Esophagus muscularis mucosa (tissue), 4 donors: ENCODE results near the gene PDGFC. TPM values are rescaled to one million over a fixed set of nuclear protein-coding genes. Genes with fewer than 3 reads are reported as not detected.
"Not testable (repeated sequence)": the region's sequence is repeated elsewhere in the genome, so short reads cannot be mapped to it uniquely, and the experiment has no call there.

Source experiments
- DNase-seq: peaks from one replicate; pipeline ENCODE4 v3.0.0-alpha.2; 2017; ENCODE audit errors: extremely low spot score
- H3K27ac ChIP-seq, 4 donors: fragments of 200-600 bp; sonication (generic); replicated peaks in 1 of 4; 1 replicate in 3 of 4; 2 replicates in 1 of 4; pipeline ENCODE4 v1.5.1; 2016 to 2019; ENCODE audit warnings: mild to moderate bottlenecking in 1 of 4
- H3K27me3 ChIP-seq, 4 donors: fragments of 200-600 bp; sonication (generic); one replicate each; pipeline versions ENCODE4 v1.5.1 to v1.6.0; 2016 to 2019
- H3K36me3 ChIP-seq, 4 donors: fragments of 200-600 bp; sonication (generic); one replicate each; pipeline ENCODE4 v1.5.1; 2016 to 2019
- H3K4me1 ChIP-seq, 4 donors: fragments of 200-600 bp; sonication (generic); one replicate each; pipeline ENCODE4 v1.5.1; 2016 to 2019
- H3K4me3 ChIP-seq, 4 donors: fragments of 200-600 bp; sonication (generic); 1 replicate in 2 of 4; 2 replicates in 2 of 4; pipeline ENCODE4 v1.5.1; 2016 to 2019; ENCODE audit warnings: mild to moderate bottlenecking in 4 of 4, moderate library complexity in 1 of 4
- H3K9me3 ChIP-seq, 4 donors: fragments of 200-600 bp; sonication (generic); 1 replicate in 3 of 4; 2 replicates in 1 of 4; pipeline ENCODE4 v1.5.1; 2016 to 2019
- EP300 ChIP-seq: sonication (generic); formaldehyde crosslinking; IDR thresholded peaks from one replicate; pipeline ENCODE4 v1.6.1; 2017; ENCODE audit warnings: antibody characterized with exemption
- POLR2A ChIP-seq: fragments of 450-650 bp; IDR thresholded peaks from one replicate; pipeline ENCODE4 v1.6.1; 2017; ENCODE audit warnings: antibody characterized with exemption, moderate library complexity, mild to moderate bottlenecking, low read depth
- POLR2AphosphoS5 ChIP-seq, 2 donors: sonication (generic); formaldehyde crosslinking; IDR thresholded peaks; one replicate each; pipeline ENCODE4 v1.6.1; 2017; ENCODE audit warnings: antibody characterized with exemption in 2 of 2
- WGBS: methylation state at CpG from one replicate; pipeline ENCODE4 v1.1.5; 2018; 5-methylcytosine and 5-hydroxymethylcytosine counted together
- intact Hi-C: fragments of 100-400 bp; cut with DNase I; formaldehyde crosslinking; loops from one replicate; pipeline ENCODE4 v1.15.1; 2023
- total RNA-seq, 4 donors: library from RNA; depleted of rRNA; stranded (reverse); fragments of >200 nt; gene quantifications; one replicate each; pipeline versions ENCODE4 v1.1.0 to v1.2.1, GENCODE V29; 2016
- TF ChIP-seq, protein P1 (sequence below), 3 experiments: fragments of 200-600 bp in 2 of 3; fragments of 450-650 bp in 1 of 3; sonication (generic) in 2 of 3; IDR thresholded peaks; one replicate each; pipeline ENCODE4 v1.5.1; 2017 to 2019; ENCODE audit warnings: antibody characterized with exemption in 3 of 3, mild to moderate bottlenecking in 2 of 3, moderate library complexity in 1 of 3

Gene PDGFC
- total RNA-seq, 4 donors from 2014 or later: 25.3 to 38.3 (median 30.0) TPM

- no peak for TF ChIP-seq EP300
- no peak for TF ChIP-seq POLR2A
- TF ChIP-seq POLR2AphosphoS5 (IDR thresholded peaks at IDR 0.05): no peak
- TF ChIP-seq, protein P1, sequence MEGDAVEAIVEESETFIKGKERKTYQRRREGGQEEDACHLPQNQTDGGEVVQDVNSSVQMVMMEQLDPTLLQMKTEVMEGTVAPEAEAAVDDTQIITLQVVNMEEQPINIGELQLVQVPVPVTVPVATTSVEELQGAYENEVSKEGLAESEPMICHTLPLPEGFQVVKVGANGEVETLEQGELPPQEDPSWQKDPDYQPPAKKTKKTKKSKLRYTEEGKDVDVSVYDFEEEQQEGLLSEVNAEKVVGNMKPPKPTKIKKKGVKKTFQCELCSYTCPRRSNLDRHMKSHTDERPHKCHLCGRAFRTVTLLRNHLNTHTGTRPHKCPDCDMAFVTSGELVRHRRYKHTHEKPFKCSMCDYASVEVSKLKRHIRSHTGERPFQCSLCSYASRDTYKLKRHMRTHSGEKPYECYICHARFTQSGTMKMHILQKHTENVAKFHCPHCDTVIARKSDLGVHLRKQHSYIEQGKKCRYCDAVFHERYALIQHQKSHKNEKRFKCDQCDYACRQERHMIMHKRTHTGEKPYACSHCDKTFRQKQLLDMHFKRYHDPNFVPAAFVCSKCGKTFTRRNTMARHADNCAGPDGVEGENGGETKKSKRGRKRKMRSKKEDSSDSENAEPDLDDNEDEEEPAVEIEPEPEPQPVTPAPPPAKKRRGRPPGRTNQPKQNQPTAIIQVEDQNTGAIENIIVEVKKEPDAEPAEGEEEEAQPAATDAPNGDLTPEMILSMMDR (IDR thresholded peaks at IDR 0.05): no peak
- H3K27ac ChIP-seq: no peak overlapping the region
- no peak overlapping the region for H3K4me3 ChIP-seq
- 91% methylated on average over 3 of the region's 3 CpGs for WGBS
- intact Hi-C loops: no loop called here
- H3K27me3 ChIP-seq: no peaks in the 10 kb centered on the region
- H3K9me3 ChIP-seq: no peaks in the 10 kb centered on the region
- no peaks in the 10 kb centered on the region for H3K36me3 ChIP-seq
- H3K4me1 ChIP-seq: peaks cover 0 to 15% (median 6%) of the 10 kb centered on the region in 4 donors
- DNase-seq: no peak
Measured at GRCh38 chr4:156873799-156874198, 97.8 kb downstream of the PDGFC start.

DNA sequence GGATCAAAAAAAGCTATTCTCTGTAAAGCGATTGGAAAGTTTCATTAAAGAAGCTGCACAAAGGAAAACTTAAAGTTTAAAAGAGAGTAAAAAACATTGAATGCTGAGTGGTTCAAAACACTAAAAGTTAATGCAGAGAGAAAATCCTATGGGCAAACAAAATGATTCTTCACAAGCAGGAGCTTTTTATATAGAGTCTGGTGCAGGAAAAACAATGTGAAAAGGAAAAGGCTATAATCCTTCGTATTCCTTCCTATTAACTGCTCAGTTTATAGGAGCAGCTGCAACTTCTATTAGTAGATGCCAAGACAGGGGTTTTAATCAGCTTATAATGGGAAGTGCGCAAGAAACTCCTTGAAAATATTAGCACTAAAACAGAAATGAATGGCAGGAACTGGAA, 100.7 kb downstream of the PDGFC start:
- DNase-seq: no peak
- no peak overlapping the region for H3K27ac ChIP-seq
- H3K4me1 ChIP-seq: peaks cover 0 to 15% (median 6%) of the 10 kb centered on the region in 4 donors
- no peaks in the 10 kb centered on the region for H3K36me3 ChIP-seq
- 74% methylated on average over 3 of the region's 3 CpGs for WGBS
- no peaks in the 10 kb centered on the region for H3K27me3 ChIP-seq
- intact Hi-C loops: no loop called here
- H3K9me3 ChIP-seq: no peaks in the 10 kb centered on the region
- H3K4me3 ChIP-seq: no peak overlapping the region
- TF ChIP-seq POLR2A: no peak
- TF ChIP-seq, protein P1 (IDR thresholded peaks at IDR 0.05): no peak
- no peak for TF ChIP-seq POLR2AphosphoS5 (IDR thresholded peaks at IDR 0.05)
- no peak for TF ChIP-seq EP300

- Histone ChIP-seq H3K36me3 (no peaks in the 10 kb centered on the region), H3K27ac (no peak overlapping the region), H3K4me1 (peaks cover 0 to 15% (median 6%) of the 10 kb centered on the region in 4 donors), H3K4me3 (no peak overlapping the region), H3K9me3 (no peaks in the 10 kb centered on the region), H3K27me3 (no peaks in the 10 kb centered on the region)
- TF ChIP-seq POLR2A: no peak
- TF ChIP-seq, protein P1 (IDR thresholded peaks at IDR 0.05): no peak
- no peak for TF ChIP-seq POLR2AphosphoS5 (IDR thresholded peaks at IDR 0.05)
- TF ChIP-seq EP300: no peak
- WGBS: 67% methylated on average over 1 of the region's 1 CpG
- intact Hi-C loops: no loop called here
- no peak for DNase-seq
Measured at GRCh38 chr4:156870131-156870530, 101.5 kb downstream of the PDGFC start.

- H3K4me3 ChIP-seq, H3K9me3 ChIP-seq, intact Hi-C loops, H3K36me3 ChIP-seq, DNase-seq, H3K27me3 ChIP-seq, H3K27ac ChIP-seq: not testable (repeated sequence)
- H3K4me1 ChIP-seq: peaks cover 0 to 13% (median 6%) of the 10 kb centered on the region in 4 donors
- 100% methylated on average over 2 of the region's 2 CpGs for WGBS
Measured at GRCh38 chr4:156866088-156866487, 105.5 kb downstream of the PDGFC start.

DNA sequence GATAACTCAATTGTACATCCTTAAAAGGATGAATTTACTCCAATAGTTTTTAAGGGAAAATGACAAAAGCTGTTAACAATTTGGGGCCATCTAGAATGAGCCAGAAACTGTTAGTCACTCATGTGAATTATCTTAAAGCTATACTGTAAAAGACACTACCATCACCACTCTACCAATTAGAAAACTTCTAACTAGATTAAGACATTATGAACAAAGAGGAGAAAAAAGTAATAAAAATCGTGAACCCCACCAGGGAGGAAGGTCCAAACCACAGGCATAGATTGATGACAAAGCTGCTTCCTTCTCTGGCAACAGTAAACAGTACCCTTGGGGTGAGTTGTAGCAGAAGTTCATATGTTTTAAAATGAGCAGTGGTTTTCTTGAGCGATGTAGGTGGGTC, 106.1 kb downstream of the PDGFC start:
- no peaks in the 10 kb centered on the region for H3K36me3 ChIP-seq
- H3K9me3 ChIP-seq: no peaks in the 10 kb centered on the region
- no peaks in the 10 kb centered on the region for H3K27me3 ChIP-seq
- H3K4me1 ChIP-seq: peaks cover 0 to 6% (median 3%) of the 10 kb centered on the region in 4 donors
- intact Hi-C loops: no loop called here
- DNase-seq: no peak
- no peak overlapping the region for H3K4me3 ChIP-seq
- TF ChIP-seq, protein P1 (IDR thresholded peaks at IDR 0.05): no peak
- TF ChIP-seq POLR2A (no peak), POLR2AphosphoS5 (IDR thresholded peaks at IDR 0.05) (no peak), EP300 (no peak)
- H3K27ac ChIP-seq: no peak overlapping the region
- 80% methylated on average over 2 of the region's 2 CpGs for WGBS
